Thoracic aorta (tissue), 2 donors: Measurements from ENCODE around the gene STIM2. TPM values are rescaled to one million over a fixed set of nuclear protein-coding genes. Genes with fewer than 3 reads are reported as not detected.
"Not testable (repeated sequence)": the region's sequence is repeated elsewhere in the genome, so short reads cannot be mapped to it uniquely, and the experiment has no call there.

ENCODE experiments used
- ATAC-seq: fragments of 150-250 bp; one replicate; pipeline ENCODE4 v1.8.0; 2017; ENCODE audit warnings: low read depth; ENCODE audit not compliant: insufficient number of reproducible peaks, low FRiP score
- DNase-seq: peaks from one replicate; pipeline ENCODE4 v3.0.0-alpha.2; 2020; ENCODE audit warnings: low spot score
- H3K27ac ChIP-seq, 2 donors: fragments of 200-600 bp; sonication (generic); 1 replicate in 1 of 2; 2 replicates in 1 of 2; pipeline ENCODE4 v1.5.1; 2016; ENCODE audit warnings: mild to moderate bottlenecking in 2 of 2, moderate library complexity in 2 of 2
- H3K27me3 ChIP-seq: fragments of 200-600 bp; sonication (generic); replicated peaks from 2 replicates; pipeline ENCODE4 v1.6.0; 2016; ENCODE audit warnings: mild to moderate bottlenecking; ENCODE audit not compliant: insufficient read depth
- H3K36me3 ChIP-seq: fragments of 200-600 bp; sonication (generic); one replicate; pipeline ENCODE4 v1.5.1; 2016
- H3K4me1 ChIP-seq, 2 donors: fragments of 200-600 bp; sonication (generic); 1 replicate in 1 of 2; 2 replicates in 1 of 2; pipeline versions ENCODE4 v1.5.1 to v1.6.0; 2016; ENCODE audit warnings: low read depth in 2 of 2, mild to moderate bottlenecking in 1 of 2; ENCODE audit not compliant: control insufficient read depth in 1 of 2
- H3K4me3 ChIP-seq: fragments of 200-600 bp; sonication (generic); 2 replicates; pipeline ENCODE4 v1.5.1; 2016; ENCODE audit warnings: mild to moderate bottlenecking
- H3K9me3 ChIP-seq: fragments of 200-600 bp; sonication (generic); 2 replicates; pipeline ENCODE4 v1.5.1; 2016
- total RNA-seq, 2 donors: library from RNA; depleted of rRNA; stranded (reverse); fragments of >200 nt; gene quantifications; one replicate each; pipeline versions ENCODE4 v1.1.0 to v1.2.3, GENCODE V29; 2016
- TF ChIP-seq, protein P1 (sequence below): fragments of 200-600 bp; sonication (generic); IDR thresholded peaks from one replicate; pipeline ENCODE4 v1.5.1; 2019; ENCODE audit warnings: antibody characterized with exemption

Gene STIM2
- total RNA-seq, 2 donors from 2014 or later = 14.3 to 53.3 TPM

DNA sequence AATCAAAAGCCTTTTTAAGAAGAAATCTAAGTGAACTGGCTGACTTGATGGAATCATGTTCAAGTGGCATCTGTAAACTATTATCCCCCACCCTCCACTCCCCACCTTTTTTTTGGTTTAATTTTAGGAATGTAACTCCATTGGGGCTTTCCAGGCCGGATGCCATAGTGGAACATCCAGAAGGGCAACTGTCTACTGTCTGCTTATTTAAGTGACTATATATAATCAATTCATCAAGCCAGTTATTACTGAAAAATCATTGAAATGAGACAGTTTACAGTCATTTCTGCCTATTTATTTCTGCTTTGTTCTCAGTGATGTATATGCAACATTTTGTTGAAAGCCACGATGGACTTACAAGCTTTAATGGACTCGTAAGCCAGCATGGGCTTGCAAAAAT, 162.3 kb downstream of the STIM2 start:
- ATAC-seq (no peak), DNase-seq (no peak)
- Histone ChIP-seq H3K9me3 (no peaks in the 10 kb centered on the region), H3K27ac (no peak overlapping the region), H3K27me3 (no peaks in the 10 kb centered on the region), H3K4me3 (no peak overlapping the region), H3K36me3 (peaks cover 12% of the 10 kb centered on the region), H3K4me1 (no peaks in the 10 kb centered on the region)
- TF ChIP-seq, protein P1, sequence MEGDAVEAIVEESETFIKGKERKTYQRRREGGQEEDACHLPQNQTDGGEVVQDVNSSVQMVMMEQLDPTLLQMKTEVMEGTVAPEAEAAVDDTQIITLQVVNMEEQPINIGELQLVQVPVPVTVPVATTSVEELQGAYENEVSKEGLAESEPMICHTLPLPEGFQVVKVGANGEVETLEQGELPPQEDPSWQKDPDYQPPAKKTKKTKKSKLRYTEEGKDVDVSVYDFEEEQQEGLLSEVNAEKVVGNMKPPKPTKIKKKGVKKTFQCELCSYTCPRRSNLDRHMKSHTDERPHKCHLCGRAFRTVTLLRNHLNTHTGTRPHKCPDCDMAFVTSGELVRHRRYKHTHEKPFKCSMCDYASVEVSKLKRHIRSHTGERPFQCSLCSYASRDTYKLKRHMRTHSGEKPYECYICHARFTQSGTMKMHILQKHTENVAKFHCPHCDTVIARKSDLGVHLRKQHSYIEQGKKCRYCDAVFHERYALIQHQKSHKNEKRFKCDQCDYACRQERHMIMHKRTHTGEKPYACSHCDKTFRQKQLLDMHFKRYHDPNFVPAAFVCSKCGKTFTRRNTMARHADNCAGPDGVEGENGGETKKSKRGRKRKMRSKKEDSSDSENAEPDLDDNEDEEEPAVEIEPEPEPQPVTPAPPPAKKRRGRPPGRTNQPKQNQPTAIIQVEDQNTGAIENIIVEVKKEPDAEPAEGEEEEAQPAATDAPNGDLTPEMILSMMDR = no peak

DNA sequence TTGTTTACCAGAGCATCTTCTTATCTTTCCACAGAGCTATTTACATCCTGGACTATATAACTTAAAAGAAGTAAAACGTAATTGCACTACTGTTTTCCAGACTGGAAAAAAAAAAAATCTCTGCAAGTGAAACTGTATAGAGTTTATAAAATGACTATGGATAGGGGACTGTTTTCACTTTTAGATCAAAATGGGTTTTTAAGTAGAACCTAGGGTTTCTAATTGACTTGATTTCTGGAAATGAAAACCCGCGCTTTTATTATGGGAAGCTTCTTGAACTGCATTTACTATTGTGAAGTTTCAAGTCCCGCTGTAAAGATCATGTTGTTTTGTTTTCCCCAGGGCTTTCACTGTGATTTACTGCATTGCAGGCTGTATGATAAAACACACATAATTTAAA, 162.7 kb downstream of the STIM2 start:
- TF ChIP-seq, protein P1 = no peak
- ATAC-seq (no peak), DNase-seq (no peak)
- Histone ChIP-seq H3K27me3 (no peaks in the 10 kb centered on the region), H3K27ac (no peak overlapping the region), H3K4me1 (no peaks in the 10 kb centered on the region), H3K4me3 (no peak overlapping the region), H3K9me3 (no peaks in the 10 kb centered on the region), H3K36me3 (peaks cover 10% of the 10 kb centered on the region)

DNA sequence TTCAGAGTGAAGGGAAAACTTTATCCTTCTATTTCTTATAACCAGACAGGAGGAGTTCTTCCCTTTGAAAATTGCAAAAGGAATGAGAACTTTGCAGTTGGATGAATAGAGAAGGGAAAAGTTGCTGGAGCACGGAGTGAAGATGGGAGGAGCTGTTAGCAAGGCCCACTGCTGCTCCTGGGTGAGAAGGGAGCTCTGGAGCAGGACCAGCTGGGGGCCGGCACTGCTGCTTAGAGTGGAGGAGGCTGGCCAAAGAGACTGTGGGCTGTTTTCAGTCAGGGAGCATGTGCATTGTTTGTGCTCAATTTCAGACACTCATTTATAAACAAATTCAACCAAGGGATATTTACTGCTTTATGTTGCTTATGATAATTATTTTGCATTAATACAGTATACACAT, 164.2 kb downstream of the STIM2 start:
- TF ChIP-seq, protein P1 = no peak
- Histone ChIP-seq H3K9me3 (no peaks in the 10 kb centered on the region), H3K4me3 (no peak overlapping the region), H3K27ac (no peak overlapping the region), H3K27me3 (no peaks in the 10 kb centered on the region), H3K4me1 (no peaks in the 10 kb centered on the region), H3K36me3 (peaks cover 10% of the 10 kb centered on the region)
- DNase-seq (no peak), ATAC-seq (no peak)

DNA sequence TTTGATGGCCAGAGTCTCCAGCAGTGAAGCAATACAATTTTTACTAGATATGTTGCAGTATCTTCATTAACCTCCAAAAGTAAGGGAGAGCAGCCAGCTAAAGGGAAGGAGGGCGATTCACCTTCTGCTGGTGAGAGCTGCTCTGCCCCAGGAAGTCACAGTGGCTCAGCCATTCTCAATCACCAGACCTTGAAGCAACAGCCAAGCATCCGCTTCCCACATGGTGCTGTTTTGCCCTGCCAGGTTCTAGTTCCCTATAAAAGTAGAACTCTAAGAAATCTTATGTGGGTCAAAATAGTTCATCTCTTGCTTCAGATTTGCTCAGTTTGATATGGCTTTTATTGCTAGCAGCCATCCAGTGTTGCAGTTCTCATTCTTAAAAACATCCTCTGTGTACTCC, 166.8 kb downstream of the STIM2 start:
- H3K27me3 ChIP-seq = no peaks in the 10 kb centered on the region
- H3K4me1 ChIP-seq = no peaks in the 10 kb centered on the region
- H3K36me3 ChIP-seq = peaks cover 10% of the 10 kb centered on the region
- DNase-seq (no peak), ATAC-seq (no peak)
- TF ChIP-seq, protein P1 = no peak
- no peak overlapping the region for H3K27ac ChIP-seq
- no peak overlapping the region for H3K4me3 ChIP-seq
- no peaks in the 10 kb centered on the region for H3K9me3 ChIP-seq

DNA sequence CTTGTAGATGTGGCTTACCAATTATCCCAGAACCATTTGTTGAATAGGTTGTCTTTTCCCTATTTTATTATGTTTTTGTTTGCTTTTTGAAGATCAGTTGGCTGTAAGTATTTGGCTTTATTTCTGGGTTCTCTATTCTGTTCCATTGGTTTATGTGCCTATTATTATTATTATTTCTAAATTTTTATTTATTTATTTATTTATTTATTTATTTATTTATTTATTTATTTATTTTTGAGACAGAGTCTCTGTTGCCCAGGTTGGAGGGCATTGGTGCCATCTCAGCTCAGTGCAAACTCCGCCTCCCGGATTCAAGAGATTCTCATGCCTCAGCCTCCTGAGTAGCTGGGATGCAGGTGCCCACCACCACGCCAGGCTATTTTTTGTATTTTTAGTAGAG, 174.5 kb downstream of the STIM2 start:
- ATAC-seq, H3K36me3 ChIP-seq, H3K27ac ChIP-seq, H3K27me3 ChIP-seq, H3K4me3 ChIP-seq, H3K4me1 ChIP-seq, DNase-seq, H3K9me3 ChIP-seq: not testable (repeated sequence)

DNA sequence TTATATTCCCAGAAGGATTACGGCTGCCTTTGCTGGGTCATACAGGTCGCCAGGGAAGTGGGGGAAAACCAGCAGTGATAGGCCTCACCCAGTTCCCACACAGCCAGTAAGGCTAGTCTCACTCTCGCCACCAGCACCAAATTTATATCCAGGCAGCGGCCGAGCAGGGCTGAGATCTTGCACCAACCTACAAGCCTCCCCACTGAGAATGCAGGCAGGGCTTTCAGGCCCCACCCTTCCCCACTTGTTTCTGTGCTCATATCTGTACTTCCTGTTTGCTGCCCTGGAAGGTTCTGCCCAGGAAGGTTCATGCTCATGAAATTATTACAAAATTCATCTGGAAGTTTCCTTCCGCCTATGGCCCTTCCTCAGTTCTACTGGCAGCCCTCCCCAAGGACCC, 179.7 kb downstream of the STIM2 start:
- Histone ChIP-seq H3K4me3 (no peak overlapping the region), H3K9me3 (no peaks in the 10 kb centered on the region), H3K4me1 (no peaks in the 10 kb centered on the region), H3K27me3 (no peaks in the 10 kb centered on the region), H3K27ac (no peak overlapping the region), H3K36me3 (no peaks in the 10 kb centered on the region)
- ATAC-seq (no peak), DNase-seq (no peak)
- TF ChIP-seq, protein P1 = no peak
